Small intestine (tissue), 7 donors: ENCODE measurements around the gene RHEX. TPM values are rescaled to one million over a fixed set of nuclear protein-coding genes. Genes with fewer than 3 reads are reported as not detected.

Source experiments
- DNase-seq, 2 donors: peaks; one replicate each; pipeline versions ENCODE4 v3.0.0 to v3.0.0-alpha.2; 2013
- FAIRE-seq: peaks from 2 replicates; lab custom pipeline; 2012; peaks lifted over from hg19 to GRCh38; lab: Jason Lieb, UNC
- H3K27ac ChIP-seq, 3 donors: one replicate each; pipeline ENCODE4 v1.5.1; 2013; ENCODE audit warnings: low read length in 2 of 3, mild to moderate bottlenecking in 2 of 3, control low read depth in 1 of 3, inconsistent platforms in 1 of 3, low read depth in 1 of 3, moderate library complexity in 1 of 3
- H3K27me3 ChIP-seq, 3 donors: one replicate each; pipeline ENCODE4 v1.6.1; 2013; ENCODE audit warnings: low read length in 3 of 3, inconsistent platforms in 1 of 3; ENCODE audit not compliant: control insufficient read depth in 3 of 3, insufficient read depth in 3 of 3
- H3K36me3 ChIP-seq, 3 donors: one replicate each; pipeline ENCODE4 v1.6.1; 2013; ENCODE audit warnings: low read length in 3 of 3, inconsistent platforms in 1 of 3, low read depth in 1 of 3, mild to moderate bottlenecking in 1 of 3, moderate library complexity in 1 of 3; ENCODE audit not compliant: control insufficient read depth in 3 of 3, insufficient read depth in 2 of 3
- H3K4me1 ChIP-seq, 3 donors: one replicate each; pipeline ENCODE4 v1.6.1; 2013; ENCODE audit warnings: low read length in 2 of 3, inconsistent platforms in 1 of 3, low read depth in 1 of 3, mild to moderate bottlenecking in 1 of 3, moderate library complexity in 1 of 3; ENCODE audit not compliant: control insufficient read depth in 3 of 3, insufficient read depth in 2 of 3
- H3K4me3 ChIP-seq, 3 donors: one replicate each; pipeline ENCODE4 v1.5.1; 2013; ENCODE audit warnings: low read length in 3 of 3, control low read depth in 1 of 3, inconsistent platforms in 1 of 3, low read depth in 1 of 3, mild to moderate bottlenecking in 1 of 3, moderate library complexity in 1 of 3
- H3K9me3 ChIP-seq, 2 donors: one replicate each; pipeline ENCODE4 v1.6.1; 2013; ENCODE audit warnings: low read depth in 1 of 2, low read length in 1 of 2; ENCODE audit not compliant: control insufficient read depth in 2 of 2, insufficient read depth in 1 of 2
- WGBS, 3 donors: extraction: QIAGEN DNeasy Blood & Tissue Kit; methylation state at CpG; one replicate each; pipeline ENCODE4 v1.1.7; 2013; 5-methylcytosine and 5-hydroxymethylcytosine counted together
- polyA plus RNA-seq, 4 donors: library from polyadenylated mRNA; stranded (reverse) in 3 of 4; unstranded in 1 of 4; fragments of 200-250 nt in 3 of 4; fragments of 120-200 nt in 1 of 4; gene quantifications; one replicate each; pipeline versions ENCODE4 v1.2.1 to v1.2.3, GENCODE V29; 2013
- donor health status: healthy with polysubstance abuse.
- donor health status: control.
- donor health status: control.
- donor health status: Bipolar disorder and iron deficiency.
- donor health status: healthy.

Gene RHEX
- polyA plus RNA-seq, 4 donors = 0.25 to 4.6 (median 3.8) TPM; not detected in 1

DNA sequence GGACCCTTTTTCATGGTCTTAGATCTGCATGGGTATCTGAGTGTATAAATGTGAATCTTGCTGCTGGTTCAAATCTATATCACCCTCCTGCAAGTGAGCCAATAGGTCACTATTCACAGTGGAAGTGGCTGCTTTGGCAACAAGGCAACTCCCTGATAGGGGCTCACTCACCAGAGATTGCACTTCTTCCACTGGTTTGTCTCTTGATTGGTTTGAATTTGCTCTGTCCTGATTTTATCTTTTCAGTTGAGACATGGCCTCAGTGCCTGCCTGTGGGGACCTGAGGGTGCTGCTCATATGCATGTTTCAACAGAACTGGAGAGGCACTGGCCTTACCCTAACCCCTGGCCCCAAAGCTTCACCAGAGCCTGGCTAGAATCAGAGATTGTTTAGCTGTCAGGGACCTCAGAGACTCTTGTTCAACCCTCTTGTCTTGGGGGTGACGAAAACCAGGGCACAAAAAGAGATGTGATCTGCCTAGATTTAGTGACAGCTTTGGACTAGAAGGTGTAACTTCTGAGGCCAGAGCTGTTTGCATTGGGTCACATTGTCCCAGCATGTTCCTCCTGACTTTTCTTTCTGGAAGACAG lies 47.3 kb downstream of the RHEX start:
- Histone ChIP-seq H3K27me3 (no peaks in the 10 kb centered on the region), H3K9me3 (no peaks in the 10 kb centered on the region), H3K4me3 (no peak overlapping the region), H3K36me3 (no peaks in the 10 kb centered on the region), H3K4me1 (no peaks in the 10 kb centered on the region), H3K27ac (no peak overlapping the region)
- WGBS, 3 donors = 83 to 90% (median 90%) methylated on average over 1 of the region's 1 CpG
- DNase-seq (no peak), FAIRE-seq (no peak)

DNA sequence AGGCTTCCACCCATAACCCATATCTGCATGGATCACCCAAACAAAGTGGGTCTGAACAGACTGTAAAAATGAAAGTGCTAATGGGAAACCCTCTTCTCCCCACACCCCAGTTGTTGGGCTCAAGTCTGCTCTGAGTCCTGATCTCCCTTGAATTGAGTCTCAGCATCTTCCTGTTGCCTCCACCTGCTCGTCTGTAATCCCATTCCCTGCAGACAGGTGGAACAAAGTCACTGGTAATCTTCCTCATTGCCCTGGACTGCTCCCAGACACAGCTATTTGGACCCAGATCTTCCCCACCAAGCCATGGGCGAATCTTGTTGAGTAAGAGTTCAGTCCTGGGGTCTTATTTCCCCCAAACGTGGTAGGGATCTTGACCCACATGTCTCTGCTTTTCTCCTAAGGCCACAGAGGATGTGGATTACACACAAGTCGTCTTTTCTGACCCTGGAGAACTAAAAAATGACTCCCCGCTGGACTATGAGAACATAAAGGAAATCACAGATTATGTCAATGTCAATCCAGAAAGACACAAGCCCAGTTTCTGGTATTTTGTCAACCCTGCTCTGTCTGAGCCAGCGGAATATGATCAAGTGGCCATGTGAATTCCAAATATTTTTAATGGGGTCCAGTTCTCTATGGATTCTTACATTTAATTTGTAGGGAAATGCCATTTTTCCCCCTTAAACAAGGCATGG lies 48.5 kb downstream of the RHEX start:
- FAIRE-seq = no peak
- Histone ChIP-seq H3K9me3 (no peaks in the 10 kb centered on the region), H3K27ac (no peak overlapping the region), H3K4me3 (no peak overlapping the region), H3K27me3 (no peaks in the 10 kb centered on the region), H3K36me3 (no peaks in the 10 kb centered on the region), H3K4me1 (no peaks in the 10 kb centered on the region)
- WGBS, 3 donors = 66 to 74% (median 71%) methylated on average over 6 of the region's 6 CpGs
- no peak for DNase-seq

DNA sequence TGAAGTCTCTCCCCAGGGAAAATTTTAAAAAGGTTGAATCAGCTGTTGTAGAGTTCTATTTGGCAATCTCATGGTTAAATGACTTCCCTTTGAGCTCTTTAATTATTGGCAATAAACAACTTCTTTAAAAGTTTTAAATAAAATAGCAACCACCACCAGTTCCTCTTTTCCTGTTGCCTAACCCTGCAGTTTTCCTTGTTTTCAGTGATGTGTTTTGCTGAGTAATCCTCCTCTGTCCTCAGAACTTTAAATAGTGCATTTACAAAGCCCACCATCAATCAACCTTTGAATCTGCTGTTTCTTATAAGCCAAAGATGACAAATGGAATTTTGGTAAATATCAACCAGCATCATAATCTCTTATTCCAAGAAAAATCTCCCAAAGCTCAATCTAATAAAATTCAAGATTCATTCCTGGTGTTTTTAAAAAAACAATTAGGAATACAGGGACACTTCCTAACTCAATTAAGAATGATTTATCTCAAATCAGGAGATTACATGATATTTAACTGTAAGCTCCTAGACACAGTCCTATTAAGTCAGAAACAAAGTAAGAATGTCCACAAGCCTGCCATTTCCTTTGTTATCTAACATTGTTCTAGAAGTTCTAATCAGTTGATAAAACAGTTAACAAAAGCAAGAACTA lies 49.4 kb downstream of the RHEX start:
- Histone ChIP-seq H3K27ac (no peak overlapping the region), H3K9me3 (no peaks in the 10 kb centered on the region), H3K36me3 (no peaks in the 10 kb centered on the region), H3K27me3 (no peaks in the 10 kb centered on the region), H3K4me1 (no peaks in the 10 kb centered on the region), H3K4me3 (no peak overlapping the region)
- DNase-seq (no peak), FAIRE-seq (no peak)

DNA sequence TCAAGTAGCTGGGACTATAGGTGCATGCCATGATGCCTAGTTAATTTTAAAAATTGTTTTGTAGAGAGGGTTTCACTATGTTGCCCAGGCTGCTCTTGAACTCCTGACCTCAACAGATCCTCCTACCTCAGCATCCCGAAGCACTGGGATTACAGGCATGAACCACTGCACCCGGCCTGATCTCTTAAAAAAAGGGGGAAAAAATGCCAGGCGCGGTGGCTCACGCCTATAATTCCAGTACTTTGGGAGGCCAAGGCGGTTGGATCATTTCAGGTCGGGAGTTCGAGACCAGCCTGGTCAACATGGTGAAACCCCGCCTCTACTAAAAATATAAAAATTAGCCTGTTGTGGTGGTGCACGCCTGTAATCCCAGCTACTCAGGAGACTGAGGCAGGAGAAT lies 51.0 kb downstream of the RHEX start:
- no peak overlapping the region for H3K27ac ChIP-seq
- no peaks in the 10 kb centered on the region for H3K36me3 ChIP-seq
- H3K27me3 ChIP-seq = no peaks in the 10 kb centered on the region
- no peaks in the 10 kb centered on the region for H3K4me1 ChIP-seq
- 87 to 95% (median 94%) methylated on average over 10 of the region's 10 CpGs for WGBS, 3 donors
- FAIRE-seq (no peak), DNase-seq (no peak)
- no peak overlapping the region for H3K4me3 ChIP-seq
- H3K9me3 ChIP-seq = no peaks in the 10 kb centered on the region

DNA sequence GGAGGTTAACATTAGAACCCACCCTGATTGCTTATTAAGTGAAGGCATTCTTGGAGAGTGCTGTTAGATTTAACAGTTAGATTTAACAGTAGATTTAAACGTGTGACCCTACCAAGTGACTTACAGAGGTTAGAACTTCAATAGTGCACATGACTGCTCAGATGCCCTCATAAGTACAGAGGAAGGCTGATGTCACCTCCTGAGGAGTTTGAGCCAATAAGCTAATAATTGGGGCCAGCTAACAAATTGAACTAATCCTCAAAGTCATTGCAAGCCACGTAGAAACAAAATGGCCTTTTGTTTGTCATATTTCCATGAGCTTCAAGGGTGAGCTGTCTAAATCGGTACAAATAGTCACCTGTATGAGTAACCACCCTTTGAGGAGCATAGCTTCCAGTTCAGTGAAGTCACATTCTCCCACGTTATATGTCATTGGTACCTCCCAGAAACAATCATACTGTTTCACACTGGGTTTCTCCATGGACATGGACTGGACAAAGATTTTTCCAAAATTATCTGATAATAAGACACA lies 52.6 kb downstream of the RHEX start:
- no peak for FAIRE-seq
- 55 to 83% (median 79%) methylated on average over 4 of the region's 4 CpGs for WGBS, 3 donors
- DNase-seq = no peak
- Histone ChIP-seq H3K9me3 (no peaks in the 10 kb centered on the region), H3K4me1 (no peaks in the 10 kb centered on the region), H3K27me3 (no peaks in the 10 kb centered on the region), H3K36me3 (no peaks in the 10 kb centered on the region), H3K27ac (no peak overlapping the region), H3K4me3 (no peak overlapping the region)

- H3K27ac ChIP-seq = no peak overlapping the region
- no peaks in the 10 kb centered on the region for H3K9me3 ChIP-seq
- 40 to 43% (median 43%) methylated on average over 8 of the region's 8 CpGs for WGBS, 3 donors
- H3K36me3 ChIP-seq = no peaks in the 10 kb centered on the region
- no peak overlapping the region for H3K4me3 ChIP-seq
- peak; percentile 72 to 83 for DNase-seq
- no peaks in the 10 kb centered on the region for H3K4me1 ChIP-seq
- no peaks in the 10 kb centered on the region for H3K27me3 ChIP-seq
- FAIRE-seq = no peak
Measured at GRCh38 chr1:206106328-206107167, 53.6 kb downstream of the RHEX start.

DNA sequence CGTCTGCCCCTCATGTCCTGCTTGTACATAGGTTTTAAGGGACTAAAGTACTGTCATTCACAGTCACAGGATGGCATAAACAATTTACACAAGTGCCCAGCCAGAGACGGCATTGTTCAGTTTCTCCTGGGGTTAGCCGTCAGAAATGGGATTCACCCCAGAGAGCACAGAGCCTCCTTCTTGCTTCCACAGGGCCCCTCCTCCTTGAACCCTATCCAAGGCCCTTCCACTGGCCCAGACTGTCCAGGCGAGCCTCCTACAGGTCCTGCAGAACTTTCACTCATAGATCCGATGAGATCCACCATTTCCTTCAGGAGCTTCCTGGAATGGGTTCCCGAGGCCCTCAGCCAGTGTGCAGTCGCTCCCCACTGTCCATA lies 54.2 kb downstream of the RHEX start:
- FAIRE-seq (no peak), DNase-seq (no peak)
- no peaks in the 10 kb centered on the region for H3K27me3 ChIP-seq
- no peak overlapping the region for H3K27ac ChIP-seq
- H3K36me3 ChIP-seq = no peaks in the 10 kb centered on the region
- no peaks in the 10 kb centered on the region for H3K4me1 ChIP-seq
- H3K9me3 ChIP-seq = no peaks in the 10 kb centered on the region
- 67 to 73% (median 67%) methylated on average over 7 of the region's 7 CpGs for WGBS, 3 donors
- H3K4me3 ChIP-seq = no peak overlapping the region

GRCh38 chr1:206108635-206109034 lies 55.7 kb downstream of the RHEX start:
- H3K27ac ChIP-seq = no peak overlapping the region
- DNase-seq (no peak), FAIRE-seq (no peak)
- H3K36me3 ChIP-seq = no peaks in the 10 kb centered on the region
- no peaks in the 10 kb centered on the region for H3K27me3 ChIP-seq
- H3K4me3 ChIP-seq = no peak overlapping the region
- 86 to 87% (median 86%) methylated on average over 2 of the region's 2 CpGs for WGBS, 3 donors
- peaks cover 0 to 5% (median 0%) of the 10 kb centered on the region in 3 donors for H3K4me1 ChIP-seq
- no peaks in the 10 kb centered on the region for H3K9me3 ChIP-seq
